GM19395 (cell line): ENCODE data around the gene SUN5.
"Not testable (repeated sequence)": the region's sequence is repeated elsewhere in the genome, so short reads cannot be mapped to it uniquely, and the experiment has no call there.

ENCODE experiments used
- ATAC-seq: cut with Tn5 transposase; IDR thresholded peaks from one replicate; pipeline ENCODE4 v1.9.1; 2021; ENCODE audit warnings: mild to moderate bottlenecking, moderate library complexity; ENCODE audit not compliant: unreplicated experiment

Gene SUN5

DNA sequence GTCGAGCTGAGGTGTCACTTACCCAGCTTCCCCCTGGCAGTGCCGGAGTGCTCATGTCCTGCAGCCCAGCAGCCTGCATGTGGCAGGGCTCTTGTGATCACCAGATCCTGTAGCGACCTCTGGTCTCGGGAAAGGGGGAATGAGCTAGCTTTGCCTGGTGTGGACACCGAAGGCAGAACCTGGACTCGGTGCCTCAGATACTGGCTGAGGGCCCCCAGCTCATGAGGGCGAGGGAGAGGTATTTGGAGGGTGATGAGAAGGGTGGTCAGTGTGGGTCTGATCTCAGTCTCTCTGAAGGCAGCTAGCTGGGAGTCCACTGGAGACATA is 26.3 kb downstream of the SUN5 start:
- ATAC-seq, result no peak

DNA sequence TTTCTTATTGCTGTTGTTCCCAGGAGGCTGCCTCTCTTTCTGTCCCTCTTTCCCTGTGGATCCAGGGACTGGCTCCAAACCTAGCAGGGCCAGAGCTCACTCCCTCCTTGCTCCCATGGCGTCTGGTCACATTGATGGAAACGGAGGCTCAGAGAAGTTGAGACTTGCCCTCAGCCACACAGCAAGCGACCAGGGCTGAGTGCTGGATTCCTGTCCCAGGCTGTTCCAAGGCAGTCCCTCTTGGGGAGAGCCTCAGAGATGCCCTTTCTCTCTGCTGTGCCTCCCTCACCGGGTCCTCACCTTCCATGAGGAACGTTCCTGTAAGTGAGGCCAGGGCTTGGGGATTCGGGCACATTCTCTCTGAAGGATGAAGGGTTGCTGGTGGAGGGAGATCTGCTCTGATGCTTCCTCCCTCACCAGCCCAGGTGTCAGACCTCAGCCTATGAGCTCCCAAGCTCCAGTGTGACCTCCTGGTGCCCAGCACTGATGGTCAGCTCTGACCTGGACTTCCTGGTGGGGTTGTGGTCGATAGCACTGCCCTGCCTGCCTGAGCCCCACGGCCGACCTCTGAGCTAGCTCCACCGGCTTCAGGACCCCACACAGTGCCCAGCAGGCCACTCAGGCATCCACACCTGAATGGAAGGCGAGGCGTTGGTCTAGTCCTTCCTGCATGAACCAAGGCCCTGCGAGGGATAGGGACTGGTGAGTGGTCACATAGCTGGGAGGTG is 26.8 kb downstream of the SUN5 start:
- no peak for ATAC-seq

GRCh38 chr20:32976746-32977145 is 27.5 kb downstream of the SUN5 start:
- no peak for ATAC-seq

GRCh38 chr20:32975698-32976674 is 28.2 kb downstream of the SUN5 start:
- no peak for ATAC-seq

- ATAC-seq, result not testable (repeated sequence)
Measured at GRCh38 chr20:32975121-32975520, 29.1 kb downstream of the SUN5 start.

GRCh38 chr20:32974204-32975064 is 29.8 kb downstream of the SUN5 start:
- ATAC-seq, result not testable (repeated sequence)

DNA sequence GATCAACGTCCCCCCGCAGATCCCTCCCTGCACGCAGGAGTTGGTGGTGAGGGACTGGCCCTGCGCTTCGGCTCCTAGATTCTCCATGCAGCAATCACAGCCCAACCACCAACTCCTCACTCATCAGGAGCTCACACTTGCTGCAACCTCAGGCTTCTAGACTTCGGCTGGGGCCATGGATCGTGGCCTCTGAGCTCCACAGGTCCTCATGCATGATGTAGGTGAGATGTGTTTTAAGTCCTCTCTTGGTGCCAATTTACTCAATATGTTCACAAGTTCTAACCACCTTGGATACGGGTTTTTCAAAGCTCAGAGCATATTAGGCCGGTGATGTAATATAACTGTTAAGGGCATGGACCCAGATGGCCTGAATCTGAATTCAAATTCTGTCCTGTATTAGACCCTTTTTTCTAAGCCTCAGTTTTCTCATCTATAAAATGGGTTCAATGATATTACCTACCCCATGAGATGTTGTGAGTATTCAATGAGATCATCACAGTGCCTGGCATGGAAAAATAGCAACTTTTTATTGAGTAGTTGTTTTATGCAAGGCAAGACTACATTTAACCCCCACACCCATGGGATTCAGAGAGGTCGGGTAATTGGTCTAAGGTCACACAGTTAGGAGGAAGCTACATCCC is 31.0 kb downstream of the SUN5 start:
- ATAC-seq, result no peak

- ATAC-seq, result peak; percentile 86
Measured at GRCh38 chr20:32972181-32973076, 31.8 kb downstream of the SUN5 start.

- peak; percentile 36 for ATAC-seq
Measured at GRCh38 chr20:32971703-32972161, 32.5 kb downstream of the SUN5 start.

GRCh38 chr20:32970973-32971300 is 33.3 kb downstream of the SUN5 start:
- ATAC-seq, result no peak

GRCh38 chr20:32970115-32970972 is 33.9 kb downstream of the SUN5 start:
- ATAC-seq, result no peak

DNA sequence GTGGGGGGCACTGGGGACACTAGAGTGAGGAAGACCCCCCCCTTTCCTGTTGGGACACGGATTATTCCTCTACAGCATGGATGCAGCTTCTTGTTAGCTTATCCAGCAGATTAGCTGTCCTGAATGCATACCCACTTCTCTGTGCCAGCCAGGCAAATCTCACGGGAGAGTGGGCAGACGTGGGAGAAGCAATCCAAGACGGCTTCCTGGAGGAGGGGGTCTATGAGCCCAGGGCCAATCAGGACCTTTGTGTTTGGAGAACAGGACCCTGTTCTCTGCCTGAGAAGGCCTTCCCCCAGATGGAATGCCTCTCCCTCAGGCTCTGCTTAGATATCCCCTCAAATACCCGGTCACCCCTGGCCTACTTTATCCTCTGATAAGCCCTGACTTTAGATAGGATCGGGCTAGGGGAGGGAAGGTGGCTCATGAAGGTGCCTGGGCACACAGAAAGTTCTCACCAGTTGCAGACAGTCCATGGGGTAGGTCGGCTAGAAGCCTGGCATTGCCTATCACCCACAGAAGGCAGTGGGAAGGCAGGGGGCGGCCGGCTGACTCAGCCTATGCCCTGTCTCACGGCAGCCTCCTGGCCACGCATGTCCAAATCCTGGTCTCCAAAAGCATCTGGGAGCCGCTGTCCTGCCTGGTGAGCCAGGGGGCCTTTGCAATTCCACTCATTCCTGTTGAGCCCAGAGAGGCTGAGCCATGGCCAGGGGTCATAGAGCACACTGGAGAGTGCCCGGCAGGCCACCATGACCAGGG is 34.7 kb downstream of the SUN5 start:
- no peak for ATAC-seq

GRCh38 chr20:32968478-32969241 is 35.6 kb downstream of the SUN5 start:
- no peak for ATAC-seq

DNA sequence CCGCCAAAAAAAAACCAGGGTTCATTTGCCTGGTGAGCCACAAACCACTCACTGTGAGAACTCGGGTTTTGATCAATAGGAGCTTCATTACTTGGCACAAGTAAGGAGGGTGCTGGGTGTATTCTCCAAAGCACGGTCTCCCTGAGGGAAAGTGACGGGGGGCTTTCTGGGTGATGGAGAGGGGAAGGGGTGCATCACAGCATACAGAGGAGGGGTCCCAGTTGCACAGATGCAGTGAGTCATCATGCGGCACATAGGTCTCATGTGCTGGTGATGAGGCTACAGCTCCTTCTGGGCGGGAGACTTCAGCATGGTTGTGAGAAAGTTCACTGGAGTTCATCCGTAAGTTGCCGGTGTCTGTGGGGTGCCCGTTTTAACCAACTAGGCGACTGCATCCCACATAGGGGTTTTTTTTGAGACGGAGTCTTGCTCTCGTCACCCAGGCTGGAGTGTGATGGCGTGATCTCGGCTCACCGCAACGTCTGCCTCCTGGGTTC is 36.2 kb downstream of the SUN5 start:
- ATAC-seq, result no peak

DNA sequence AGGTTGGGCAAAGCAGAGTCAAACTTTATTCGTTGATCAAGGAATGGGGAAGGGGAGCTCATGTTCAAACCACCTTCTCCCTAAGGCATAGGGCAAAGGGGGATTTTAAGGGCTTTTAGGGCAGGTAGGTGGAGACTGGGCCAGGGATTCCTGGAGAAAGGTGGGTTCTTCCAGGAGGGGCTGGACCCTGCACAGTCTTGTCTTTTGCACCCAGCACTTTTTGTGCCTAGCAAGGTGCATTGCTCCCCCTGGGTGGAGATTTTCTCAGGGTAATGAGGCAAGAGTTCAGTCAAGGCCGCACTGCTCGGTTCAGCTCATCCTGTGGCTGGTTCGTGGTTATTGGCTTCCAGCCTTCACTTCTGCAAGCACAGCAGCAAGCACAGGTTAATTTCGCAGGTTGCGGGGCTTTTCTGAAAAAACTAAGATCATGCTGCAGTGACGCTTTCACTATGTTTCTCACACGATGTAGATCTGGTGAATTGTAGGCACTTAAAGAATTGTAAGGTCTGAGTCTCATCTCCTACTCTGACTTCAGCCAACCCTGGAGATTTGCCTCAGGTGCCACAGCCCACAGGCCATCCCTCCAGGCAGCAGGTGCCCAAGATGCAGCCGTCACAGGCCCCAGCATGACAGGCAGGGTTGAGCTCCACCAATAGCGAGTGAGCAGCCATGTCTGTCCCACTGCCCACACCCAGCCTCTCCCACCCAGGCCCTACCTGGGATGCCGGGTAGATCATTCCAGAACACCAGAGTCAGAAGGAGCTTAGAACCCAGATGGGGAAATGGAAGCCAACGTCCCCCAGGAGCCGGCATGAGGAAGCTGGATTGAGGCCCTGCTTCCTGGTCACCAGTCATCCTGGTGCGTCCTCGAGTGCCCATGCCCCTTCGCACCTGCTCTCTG is 37.1 kb downstream of the SUN5 start:
- no peak for ATAC-seq

- no peak for ATAC-seq
Measured at GRCh38 chr20:32966382-32966781, 37.9 kb downstream of the SUN5 start.
